GM23338 (cell line): ENCODE results near the gene PHKG1. TPM values are rescaled to one million over a fixed set of nuclear protein-coding genes. Genes with fewer than 3 reads are reported as not detected.
"Not testable (repeated sequence)": the region's sequence is repeated elsewhere in the genome, so short reads cannot be mapped to it uniquely, and the experiment has no call there.

ENCODE experiments used
- ATAC-seq: fragments of 200-7000 bp; cut with Tn5 transposase; 3 replicates; pipeline ENCODE4 v1.9.1; 2020
- DNase-seq: peaks from one replicate; pipeline ENCODE4 v3.0.0-alpha.2; 2015; ENCODE audit warnings: low spot score
- H2AFZ ChIP-seq: fragments of 200-600 bp; sonication (generic); 2 replicates; pipeline ENCODE4 v1.8.0; 2016; ENCODE audit warnings: antibody characterized with exemption, mild to moderate bottlenecking, moderate library complexity
- H3F3A ChIP-seq: fragments of 200-600 bp; sonication (generic); replicated peaks from 2 replicates; pipeline ENCODE4 v1.8.0; 2017; ENCODE audit warnings: antibody characterized with exemption, mixed run types, low read depth
- H3K27ac ChIP-seq: fragments of 200-600 bp; sonication (generic); 2 replicates; pipeline ENCODE4 v1.6.1; 2016; ENCODE audit warnings: low read depth
- H3K27me3 ChIP-seq: fragments of 200-600 bp; sonication (generic); 2 replicates; pipeline ENCODE4 v1.8.0; 2016; ENCODE audit warnings: mild to moderate bottlenecking, mixed run types, moderate library complexity; ENCODE audit not compliant: insufficient read depth
- H3K36me3 ChIP-seq: fragments of 200-600 bp; sonication (generic); 2 replicates; pipeline ENCODE4 v1.8.0; 2016; ENCODE audit warnings: mild to moderate bottlenecking; ENCODE audit not compliant: insufficient read depth
- H3K4me1 ChIP-seq: fragments of 200-600 bp; sonication (generic); 2 replicates; pipeline ENCODE4 v1.8.0; 2016; ENCODE audit warnings: mild to moderate bottlenecking, moderate library complexity; ENCODE audit not compliant: insufficient read depth
- H3K4me2 ChIP-seq: fragments of 200-600 bp; sonication (generic); 2 replicates; pipeline ENCODE4 v1.7.1; 2017; ENCODE audit warnings: mixed run types
- H3K4me3 ChIP-seq: fragments of 200-600 bp; sonication (generic); 2 replicates; pipeline ENCODE4 v1.6.1; 2016; ENCODE audit warnings: mixed run types
- H3K79me2 ChIP-seq: fragments of 200-600 bp; sonication (generic); replicated peaks from 2 replicates; pipeline ENCODE4 v1.8.0; 2017; ENCODE audit warnings: mild to moderate bottlenecking; ENCODE audit not compliant: insufficient read depth
- H3K9me2 ChIP-seq: fragments of 200-600 bp; sonication (generic); 2 replicates; pipeline ENCODE4 v1.8.0; 2017; ENCODE audit not compliant: insufficient read depth
- H4K20me1 ChIP-seq: fragments of 200-600 bp; sonication (generic); replicated peaks from 2 replicates; pipeline ENCODE4 v1.8.0; 2017; ENCODE audit warnings: mild to moderate bottlenecking; ENCODE audit not compliant: insufficient read depth
- H3K27ac Mint-ChIP-seq: 2 replicates; pipeline ENCODE4 v1.8.0; 2020; ENCODE audit warnings: inconsistent platforms, mild to moderate bottlenecking, moderate library complexity, mixed read lengths
- H3K27me3 Mint-ChIP-seq: 3 replicates; pipeline ENCODE4 v1.8.0; 2022; ENCODE audit warnings: low read depth, mild to moderate bottlenecking, moderate library complexity, mixed read lengths, inconsistent platforms; ENCODE audit not compliant: insufficient read depth, poor library complexity
- H3K36me3 Mint-ChIP-seq: 3 replicates; pipeline ENCODE4 v1.8.0; 2021; ENCODE audit warnings: low read depth, mild to moderate bottlenecking, inconsistent platforms, moderate library complexity, mixed read lengths
- H3K4me1 Mint-ChIP-seq: 3 replicates; pipeline ENCODE4 v1.8.0; 2020; ENCODE audit warnings: mild to moderate bottlenecking, inconsistent platforms, mixed read lengths
- H3K4me3 Mint-ChIP-seq: 3 replicates; pipeline ENCODE4 v1.8.0; 2021; ENCODE audit warnings: moderate library complexity, mild to moderate bottlenecking, inconsistent platforms, mixed read lengths
- H3K9me3 Mint-ChIP-seq: 3 replicates; pipeline ENCODE4 v1.8.0; 2020; ENCODE audit warnings: moderate library complexity, mild to moderate bottlenecking, inconsistent platforms, mixed read lengths
- CREB1 ChIP-seq: fragments of 250-450 bp; sonication (Bioruptor Pico); IDR thresholded peaks from 2 replicates; pipeline ENCODE4 v1.5.0; 2020; ENCODE audit warnings: low read depth, mild to moderate bottlenecking, moderate library complexity
- EZH2 ChIP-seq: fragments of 200-600 bp; sonication (generic); IDR thresholded peaks from one replicate; pipeline ENCODE4 v1.8.0; 2017; ENCODE audit warnings: antibody characterized with exemption, mild to moderate bottlenecking, low read depth; ENCODE audit not compliant: unreplicated experiment
- JUNB ChIP-seq: IDR thresholded peaks from one replicate; pipeline ENCODE4 v1.6.1; 2016; ENCODE audit warnings: antibody characterized with exemption; ENCODE audit not compliant: unreplicated experiment
- NANOG ChIP-seq: IDR thresholded peaks from 2 replicates; pipeline ENCODE4 v1.6.1; 2016; ENCODE audit warnings: antibody characterized with exemption, borderline replicate concordance
- POLR2AphosphoS5 ChIP-seq: IDR thresholded peaks from 2 replicates; pipeline ENCODE4 v1.6.1; 2016; ENCODE audit warnings: antibody characterized with exemption, low read depth
- ZNF114 ChIP-seq: fragments of 250-450 bp; sonication (Bioruptor Pico); IDR thresholded peaks from 2 replicates; pipeline ENCODE4 v1.5.0; 2020; ENCODE audit warnings: mild to moderate bottlenecking, moderate library complexity
- ZNF331 ChIP-seq: fragments of 250-450 bp; sonication (Bioruptor Pico); IDR thresholded peaks from 2 replicates; pipeline ENCODE4 v1.5.0; 2020; ENCODE audit warnings: low read depth, mild to moderate bottlenecking, moderate library complexity
- long read RNA-seq: library from polyadenylated mRNA; unstranded; transcript quantifications from one replicate; pipeline ENCODE4 v2.0.0, GENCODE V29; 2020; ENCODE audit not compliant: unreplicated experiment
- polyA plus RNA-seq: library from polyadenylated mRNA; unstranded; fragments of >200 nt; fragmentation: Nextera tagmentation; extraction: Ambion mirVana; gene quantifications from 2 replicates; pipeline ENCODE4 v1.2.1, GENCODE V29; 2016
- total RNA-seq: library from RNA; depleted of rRNA; stranded (reverse); fragments of >200 nt; shearing (Covaris generic); gene quantifications from 2 replicates; pipeline ENCODE4 v1.2.3, GENCODE V29; 2014; rRNA removed
- TF ChIP-seq, protein P1 (sequence below), 2 experiments: fragments of 200-600 bp in 1 of 2; sonication (generic) in 1 of 2; conservative IDR thresholded peaks; 2 replicates each; pipeline versions ENCODE4 v1.5.1 to v1.6.1; 2016 to 2017; ENCODE audit warnings: antibody characterized with exemption in 2 of 2, low read depth in 2 of 2, mild to moderate bottlenecking in 2 of 2, moderate library complexity in 1 of 2
- TF ChIP-seq, protein P2 (sequence below): IDR thresholded peaks from 2 replicates; pipeline ENCODE4 v1.6.1; 2016; ENCODE audit warnings: antibody characterized with exemption

Gene PHKG1
- total RNA-seq (not detected in 2 replicates), polyA plus RNA-seq (0.38 TPM in 1 of 2 replicates, not detected in the other)
- long read RNA-seq, partial matches to known transcripts = 0 of 5 reads
- long read RNA-seq, other reads (novel, unspliced or antisense) = 5 of 5 reads

DNA sequence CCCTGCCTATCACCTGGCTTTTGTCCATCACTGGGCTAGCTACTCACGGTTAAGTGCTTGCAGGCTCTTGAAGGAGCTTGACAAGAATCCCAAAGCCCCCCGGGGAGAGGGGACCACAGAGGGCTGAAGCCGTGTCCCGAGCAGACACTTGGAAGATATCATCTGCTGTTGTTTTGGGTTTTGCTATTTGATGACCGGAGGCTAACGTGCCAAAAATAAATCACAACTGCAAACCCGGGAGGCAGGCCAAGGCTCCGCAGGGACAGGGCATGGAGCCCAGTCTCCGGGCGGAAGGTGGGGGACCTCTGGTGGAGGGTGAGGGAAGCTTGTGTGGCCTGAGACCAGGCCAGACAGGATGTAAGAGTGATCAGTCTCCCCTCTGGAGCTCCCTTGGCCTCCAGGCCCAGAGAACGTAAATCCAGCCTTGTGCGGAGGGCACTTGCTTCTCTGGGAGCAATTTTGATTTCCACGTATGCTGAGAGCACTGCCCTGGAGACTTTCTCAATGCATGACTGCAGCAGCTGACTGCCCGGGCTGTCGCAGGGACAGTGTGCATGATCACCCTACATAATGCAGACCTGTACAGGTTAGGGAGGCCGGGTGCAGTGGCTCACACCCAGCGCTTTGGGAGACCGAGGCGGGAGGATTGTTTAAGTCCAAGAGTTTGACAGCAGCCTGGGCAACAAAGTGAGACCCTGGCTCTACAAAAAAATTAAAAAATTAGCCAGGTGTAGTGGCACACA, at the start of gene PHKG1:
Gene PHKG1 (minus strand): TSS at position 164 of the 743 bp plus-strand sequence. CDS start 4,011 bp downstream, outside the sequence.
- no peaks in the 10 kb centered on the region for H3K27me3 ChIP-seq
- Mint-ChIP-seq H3K4me3 (no peak within 1 kb of the TSS), H3K9me3 (peaks cover 66% of the 10 kb centered on the region), H3K36me3 (peaks cover 12% of the 10 kb centered on the region; the same call in 2 of the 3 replicates), H3K27ac (no peak within 1 kb of the TSS), H3K4me1 (no peaks in the 10 kb centered on the region), H3K27me3 (peaks cover 1% of the 10 kb centered on the region)
- H3K4me3 ChIP-seq = no peak within 1 kb of the TSS
- peak; percentile 58 for ATAC-seq
- H4K20me1 ChIP-seq = no peaks in the 10 kb centered on the region
- peak; percentile 40 for DNase-seq
- H3K79me2 ChIP-seq = no peaks in the 10 kb centered on the region
- H3K9me2 ChIP-seq = no peaks in the 10 kb centered on the region
- H3K4me1 ChIP-seq = no peaks in the 10 kb centered on the region
- H3K4me2 ChIP-seq = no peak within 1 kb of the TSS
- no peaks in the 10 kb centered on the region for H3F3A ChIP-seq
- H3K36me3 ChIP-seq = no peaks in the 10 kb centered on the region
- H2AFZ ChIP-seq = no peak within 1 kb of the TSS
- H3K27ac ChIP-seq = no peak within 1 kb of the TSS
- TF ChIP-seq, protein P1, sequence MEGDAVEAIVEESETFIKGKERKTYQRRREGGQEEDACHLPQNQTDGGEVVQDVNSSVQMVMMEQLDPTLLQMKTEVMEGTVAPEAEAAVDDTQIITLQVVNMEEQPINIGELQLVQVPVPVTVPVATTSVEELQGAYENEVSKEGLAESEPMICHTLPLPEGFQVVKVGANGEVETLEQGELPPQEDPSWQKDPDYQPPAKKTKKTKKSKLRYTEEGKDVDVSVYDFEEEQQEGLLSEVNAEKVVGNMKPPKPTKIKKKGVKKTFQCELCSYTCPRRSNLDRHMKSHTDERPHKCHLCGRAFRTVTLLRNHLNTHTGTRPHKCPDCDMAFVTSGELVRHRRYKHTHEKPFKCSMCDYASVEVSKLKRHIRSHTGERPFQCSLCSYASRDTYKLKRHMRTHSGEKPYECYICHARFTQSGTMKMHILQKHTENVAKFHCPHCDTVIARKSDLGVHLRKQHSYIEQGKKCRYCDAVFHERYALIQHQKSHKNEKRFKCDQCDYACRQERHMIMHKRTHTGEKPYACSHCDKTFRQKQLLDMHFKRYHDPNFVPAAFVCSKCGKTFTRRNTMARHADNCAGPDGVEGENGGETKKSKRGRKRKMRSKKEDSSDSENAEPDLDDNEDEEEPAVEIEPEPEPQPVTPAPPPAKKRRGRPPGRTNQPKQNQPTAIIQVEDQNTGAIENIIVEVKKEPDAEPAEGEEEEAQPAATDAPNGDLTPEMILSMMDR (conservative IDR thresholded peaks at IDR 0.05; ENCODE audit: low read depth in 2 of 2) = peak; percentile 37 to 52
- no peak for TF ChIP-seq ZNF114 (CRISPR knock-in tag)

DNA sequence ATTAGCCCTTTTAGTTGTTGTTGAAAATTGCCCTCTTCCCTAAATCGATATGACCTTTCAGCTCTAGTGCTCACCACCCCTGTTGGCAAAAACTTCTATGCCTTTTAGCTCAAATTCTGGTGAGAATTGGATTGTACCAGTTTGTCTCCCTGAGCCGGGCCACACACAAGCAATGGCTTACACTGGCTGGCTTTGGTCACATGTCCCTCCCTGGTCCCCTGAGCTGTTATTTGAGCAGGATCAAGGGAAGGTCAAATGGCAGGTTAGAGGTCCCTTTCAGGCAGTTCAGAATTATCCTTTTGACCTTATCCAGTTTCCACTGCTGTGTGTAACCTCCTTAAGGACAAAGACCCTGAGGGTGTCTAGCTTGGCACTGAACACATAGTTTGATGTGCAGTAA, 38.3 kb upstream of the PHKG1 start:
- not testable (repeated sequence) for H3K27me3 Mint-ChIP-seq, H3K27ac Mint-ChIP-seq, ATAC-seq, H3K4me1 Mint-ChIP-seq, H4K20me1 ChIP-seq, H3K4me3 Mint-ChIP-seq, H2AFZ ChIP-seq, H3K27ac ChIP-seq, H3K4me2 ChIP-seq, H3K36me3 ChIP-seq, H3K4me1 ChIP-seq, H3K9me2 ChIP-seq, H3F3A ChIP-seq, H3K27me3 ChIP-seq, DNase-seq, H3K79me2 ChIP-seq, H3K4me3 ChIP-seq
- H3K9me3 Mint-ChIP-seq = peaks cover 97% of the 10 kb centered on the region
- H3K36me3 Mint-ChIP-seq = peaks cover 21% of the 10 kb centered on the region

DNA sequence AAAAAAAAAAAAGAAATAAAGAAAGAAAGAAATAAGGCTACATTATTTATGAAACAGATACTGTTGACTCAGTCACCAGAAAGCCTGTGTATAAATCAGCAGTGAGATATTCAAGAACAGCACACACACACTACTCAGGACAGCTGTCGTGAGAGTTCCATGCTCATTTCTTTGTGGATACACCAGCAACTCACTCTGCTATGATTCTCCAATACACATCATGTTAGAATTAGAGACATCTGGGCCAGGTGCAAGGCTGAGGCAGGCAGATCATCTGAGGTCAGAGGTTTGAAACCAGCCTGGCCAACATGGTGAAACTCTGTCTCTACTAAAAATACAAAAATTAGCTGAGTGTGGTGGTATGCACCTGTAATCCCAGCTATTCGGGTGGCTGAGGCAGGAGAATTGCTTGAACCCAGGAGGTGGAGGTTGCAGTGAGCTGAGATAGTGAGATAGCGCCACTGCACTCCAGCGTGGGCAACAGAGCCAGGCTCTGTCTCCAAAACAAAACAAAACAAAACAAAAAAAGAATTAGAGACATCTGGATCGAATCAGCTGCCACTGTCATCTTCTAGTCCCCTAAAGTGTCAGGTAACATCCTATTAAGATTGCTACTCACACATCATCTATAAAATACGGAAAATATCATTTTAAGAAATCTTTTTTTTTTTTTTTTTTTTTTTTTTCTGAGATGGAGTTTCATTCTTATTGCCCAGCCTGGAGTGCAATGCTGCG, 34.7 kb upstream of the PHKG1 start:
- H3K9me3 Mint-ChIP-seq = peaks cover 97% of the 10 kb centered on the region
- no peaks in the 10 kb centered on the region for H3K79me2 ChIP-seq
- no peak for TF ChIP-seq EZH2
- no peak for TF ChIP-seq CREB1 (CRISPR knock-in tag)
- no peak for TF ChIP-seq NANOG
- TF ChIP-seq POLR2AphosphoS5 = no peak
- TF ChIP-seq JUNB = no peak
- no peak for TF ChIP-seq ZNF331
- TF ChIP-seq, protein P2, sequence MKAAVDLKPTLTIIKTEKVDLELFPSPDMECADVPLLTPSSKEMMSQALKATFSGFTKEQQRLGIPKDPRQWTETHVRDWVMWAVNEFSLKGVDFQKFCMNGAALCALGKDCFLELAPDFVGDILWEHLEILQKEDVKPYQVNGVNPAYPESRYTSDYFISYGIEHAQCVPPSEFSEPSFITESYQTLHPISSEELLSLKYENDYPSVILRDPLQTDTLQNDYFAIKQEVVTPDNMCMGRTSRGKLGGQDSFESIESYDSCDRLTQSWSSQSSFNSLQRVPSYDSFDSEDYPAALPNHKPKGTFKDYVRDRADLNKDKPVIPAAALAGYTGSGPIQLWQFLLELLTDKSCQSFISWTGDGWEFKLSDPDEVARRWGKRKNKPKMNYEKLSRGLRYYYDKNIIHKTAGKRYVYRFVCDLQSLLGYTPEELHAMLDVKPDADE = no peak
- TF ChIP-seq, protein P1 (conservative IDR thresholded peaks at IDR 0.05; ENCODE audit: low read depth in 2 of 2) = no peak

More for the DNA sequence above, 34.7 kb upstream of the PHKG1 start:
- H3K4me3 Mint-ChIP-seq = no peak overlapping the region
- H3K27ac Mint-ChIP-seq = no peak overlapping the region
- H3K36me3 ChIP-seq = no peaks in the 10 kb centered on the region
- no peaks in the 10 kb centered on the region for H3F3A ChIP-seq
- no peaks in the 10 kb centered on the region for H4K20me1 ChIP-seq
- no peaks in the 10 kb centered on the region for H3K27me3 ChIP-seq
- no peaks in the 10 kb centered on the region for H3K4me1 ChIP-seq
- no peak overlapping the region for H2AFZ ChIP-seq
- H3K4me3 ChIP-seq = no peak overlapping the region
- H3K4me1 Mint-ChIP-seq = no peaks in the 10 kb centered on the region
- H3K27ac ChIP-seq = no peak overlapping the region
- no peak overlapping the region for H3K4me2 ChIP-seq
- no peaks in the 10 kb centered on the region for H3K9me2 ChIP-seq
- ATAC-seq (no peak), DNase-seq (no peak)
- peaks cover 3% of the 10 kb centered on the region for H3K27me3 Mint-ChIP-seq
- H3K36me3 Mint-ChIP-seq = peaks cover 21% of the 10 kb centered on the region
